Activated T-helper 9 cell treated with anti-CD3 and anti-CD28 coated beads, Interleukin-2, amount 50 U/mL, for 16 hours (primary cell): ENCODE results near the gene INSC.

Experiments
- DNase-seq: peaks from one replicate; pipeline ENCODE4 v3.0.0-alpha.2; 2020; ENCODE audit warnings: low read depth

The INSC gene

DNA sequence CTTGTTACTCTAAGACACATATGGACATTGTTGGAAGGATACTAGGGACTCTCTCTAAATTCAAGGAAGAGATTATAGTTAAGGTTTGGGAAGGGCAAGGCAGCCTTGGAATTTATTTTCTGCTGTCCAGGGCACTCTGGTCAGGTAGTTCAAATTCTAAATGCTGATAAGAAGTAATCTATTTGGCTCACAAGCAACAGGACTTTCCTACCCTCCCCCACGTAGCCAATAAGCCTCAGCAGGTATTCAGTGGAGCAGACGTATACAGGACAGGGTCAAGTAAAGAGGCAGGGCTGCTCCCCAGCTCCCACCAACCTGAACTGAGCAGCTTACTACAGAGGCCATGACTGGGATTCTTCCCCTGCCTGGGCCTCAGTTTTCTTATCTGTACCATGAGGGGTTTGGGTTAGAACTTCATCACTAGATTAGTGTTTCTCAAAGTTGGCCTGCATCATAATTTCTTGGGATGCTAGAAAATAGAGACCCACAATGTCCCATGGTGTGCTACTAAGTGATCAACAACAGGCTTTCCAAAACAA is 6.1 kb upstream of the INSC start:
- no peak for DNase-seq

DNA sequence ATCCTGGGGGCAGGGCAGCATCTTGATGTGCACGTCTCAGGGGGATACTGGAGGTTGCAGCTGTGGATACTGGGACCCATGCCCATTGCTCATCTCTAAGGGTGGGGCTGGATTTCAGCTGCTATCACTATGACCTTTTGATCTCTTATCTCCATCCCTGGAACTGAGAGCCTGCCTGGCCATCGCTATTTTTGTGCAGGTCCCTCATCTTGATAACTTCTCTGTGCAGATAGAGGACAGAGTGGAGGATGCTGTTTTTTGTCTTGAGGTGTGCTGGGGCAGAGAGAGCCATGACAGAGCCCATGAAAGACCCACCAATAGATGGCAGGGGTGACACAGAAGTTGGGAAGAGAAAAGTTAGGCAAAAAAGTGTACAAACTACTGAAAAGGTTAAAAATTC is 5.1 kb upstream of the INSC start:
- DNase-seq, result no peak

DNA sequence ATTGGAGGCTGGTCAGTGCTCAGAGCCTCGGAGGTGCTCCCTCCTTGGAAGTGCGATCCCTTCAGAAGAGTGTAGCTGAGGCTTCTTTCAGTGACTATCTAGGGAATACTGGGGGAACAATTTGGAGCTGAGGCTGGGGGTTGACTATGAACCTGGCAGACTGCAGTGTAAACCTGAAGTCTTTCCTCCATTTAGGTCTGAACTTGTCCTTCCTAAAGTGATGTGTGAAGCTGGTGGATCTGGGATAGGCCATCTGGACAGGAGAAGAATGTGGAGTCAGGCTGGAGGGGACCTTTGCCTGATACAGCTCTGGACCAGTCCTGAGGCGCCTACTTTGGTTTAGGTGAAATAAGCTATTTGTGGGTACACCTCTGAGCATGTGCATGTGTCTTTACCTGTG is 3.5 kb upstream of the INSC start:
- DNase-seq, result no peak

- no peak for DNase-seq
Measured at GRCh38 chr11:15112131-15112541, 2.6 kb upstream of the INSC start.

DNA sequence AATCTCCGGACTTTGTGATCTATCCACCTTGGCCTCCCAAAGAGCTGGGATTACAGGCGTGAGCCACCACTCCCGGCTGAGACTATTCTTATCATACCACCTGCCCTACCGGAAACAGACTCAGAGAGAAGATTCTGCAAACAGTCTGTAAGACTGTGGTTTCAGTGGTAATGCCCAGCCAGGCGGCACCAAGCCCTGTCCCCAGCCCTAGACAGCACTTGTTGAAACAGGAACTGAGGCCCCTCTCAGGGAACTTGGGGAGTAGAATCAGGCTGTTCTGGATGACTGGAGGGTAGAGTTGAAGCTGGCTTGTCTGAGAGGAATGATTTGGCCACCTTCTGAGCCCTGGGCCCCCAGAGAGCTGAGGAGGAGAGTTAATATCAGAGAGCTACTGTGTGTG is 1.3 kb upstream of the INSC start:
- no peak for DNase-seq

DNA sequence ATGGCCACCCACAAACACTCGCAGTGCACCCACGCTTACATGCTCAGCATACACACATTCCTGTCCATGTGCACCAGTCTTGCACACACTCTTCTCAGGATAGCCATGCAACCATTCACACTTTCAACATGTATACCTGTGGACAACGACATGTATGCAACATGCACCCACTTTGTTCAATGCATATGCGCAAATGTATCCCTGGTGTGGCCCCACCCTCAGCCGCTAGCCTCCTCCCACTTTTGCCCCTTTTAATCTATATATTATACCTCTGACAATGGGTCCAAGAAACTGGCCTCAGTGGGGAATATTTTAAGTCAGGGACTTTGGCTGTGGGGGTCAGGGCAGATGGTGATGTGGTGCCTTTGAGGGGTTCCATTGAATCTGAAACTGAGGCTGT is 963 bp downstream of the INSC start:
- no peak for DNase-seq

GRCh38 chr11:15117751-15118150 is 3.0 kb downstream of the INSC start:
- no peak for DNase-seq

DNA sequence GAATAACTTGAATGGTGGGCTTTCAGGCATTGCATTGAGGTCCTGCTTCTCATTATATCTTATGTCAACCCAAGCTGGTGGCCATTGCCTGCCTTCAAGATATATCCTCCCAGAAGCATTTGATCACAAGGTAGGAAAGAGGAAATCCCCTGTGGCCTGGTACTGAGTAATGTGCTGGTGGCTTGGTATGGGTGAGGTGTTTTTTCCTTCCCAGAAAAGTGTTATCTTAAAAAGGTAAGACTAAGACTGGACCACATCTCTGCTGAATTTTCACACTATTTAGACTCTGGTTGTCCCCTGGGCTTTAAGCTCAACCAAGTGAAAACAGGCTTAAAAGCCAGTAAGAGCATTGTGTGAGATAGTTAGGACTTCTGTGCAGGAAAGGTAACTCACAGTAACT is 3.7 kb downstream of the INSC start:
- no peak for DNase-seq

- no peak for DNase-seq
Measured at GRCh38 chr11:15119352-15119751, 4.6 kb downstream of the INSC start.

DNA sequence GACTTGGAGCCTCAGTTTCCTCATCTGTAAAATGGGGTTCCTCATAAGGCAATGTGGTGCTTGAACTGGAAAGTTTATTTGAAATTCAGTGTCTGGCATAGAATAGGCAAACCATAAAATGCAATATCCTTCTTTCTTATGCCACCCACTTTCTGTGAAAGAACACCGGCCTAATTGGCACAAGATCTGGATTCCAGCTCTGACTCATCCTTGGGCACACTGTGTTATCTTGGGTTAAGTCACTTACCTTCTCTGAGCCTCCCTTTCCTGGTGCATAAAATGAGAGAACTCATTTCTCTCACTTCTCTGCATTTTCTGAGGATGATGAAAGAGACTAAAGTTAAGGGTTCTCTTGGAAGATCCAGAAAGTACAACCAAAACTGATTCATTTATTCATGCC is 5.1 kb downstream of the INSC start:
- DNase-seq, result no peak

DNA sequence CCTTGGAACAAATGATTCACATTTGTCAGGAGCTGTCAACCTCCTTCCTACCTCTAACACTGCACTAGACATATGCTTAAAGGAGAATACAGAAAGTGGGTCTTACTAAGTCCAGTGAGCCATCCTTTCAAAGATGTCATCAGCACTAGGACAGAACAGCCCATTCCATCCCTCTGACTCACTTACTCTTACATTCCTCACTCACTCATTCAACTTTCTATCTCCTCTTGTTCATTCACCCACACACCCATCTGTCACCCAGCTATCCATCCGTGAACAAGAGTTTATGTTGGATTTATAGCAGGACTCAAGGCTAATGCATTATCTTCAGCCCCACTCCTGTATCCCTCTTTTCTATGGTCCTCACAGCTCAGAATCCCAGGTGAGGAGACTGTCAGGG is 9.1 kb downstream of the INSC start:
- no peak for DNase-seq

DNA sequence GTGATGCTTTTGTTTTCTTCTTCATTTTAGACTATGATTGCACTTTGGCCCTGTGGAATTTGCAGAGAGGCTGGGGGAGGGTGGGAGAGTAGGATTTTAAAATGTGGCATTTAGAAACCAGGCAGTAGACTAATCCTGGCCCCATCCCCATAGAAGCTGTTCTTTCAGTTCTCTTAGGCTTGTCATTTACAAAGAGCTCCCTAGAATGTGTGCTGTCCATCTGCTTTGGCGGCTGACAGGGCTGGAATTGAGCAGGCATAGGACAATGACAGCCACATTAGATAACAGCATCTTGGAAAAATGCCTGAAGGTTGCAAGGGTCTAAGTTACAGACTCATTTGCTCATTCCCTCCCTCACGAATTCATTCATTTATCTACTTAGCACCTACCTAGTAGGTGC is 9.8 kb downstream of the INSC start:
- no peak for DNase-seq

- DNase-seq, result no peak
Measured at GRCh38 chr11:15127341-15127740, 12.6 kb downstream of the INSC start.

GRCh38 chr11:15128621-15129020 is 13.9 kb downstream of the INSC start:
- no peak for DNase-seq

DNA sequence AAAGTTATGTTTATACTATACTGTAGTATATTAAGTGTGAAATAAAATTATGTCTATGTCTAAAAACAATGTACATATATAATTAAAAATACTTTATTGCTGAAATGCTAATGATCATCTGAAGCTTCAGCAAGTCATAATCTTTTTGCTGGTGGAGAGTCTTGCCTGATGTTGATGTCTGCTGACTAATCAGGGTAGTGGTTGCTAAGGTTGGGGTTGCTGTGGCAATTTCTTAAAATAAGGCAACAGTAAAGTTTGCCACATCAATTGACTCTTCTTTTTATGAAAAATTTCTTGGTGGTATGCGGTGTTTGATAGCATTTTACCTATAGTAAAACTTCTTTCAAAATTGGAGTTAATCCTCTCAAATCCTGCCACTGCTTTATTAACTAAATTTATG is 21.4 kb downstream of the INSC start:
- no peak for DNase-seq

GRCh38 chr11:15139096-15139770 is 24.5 kb downstream of the INSC start:
- no peak for DNase-seq

DNA sequence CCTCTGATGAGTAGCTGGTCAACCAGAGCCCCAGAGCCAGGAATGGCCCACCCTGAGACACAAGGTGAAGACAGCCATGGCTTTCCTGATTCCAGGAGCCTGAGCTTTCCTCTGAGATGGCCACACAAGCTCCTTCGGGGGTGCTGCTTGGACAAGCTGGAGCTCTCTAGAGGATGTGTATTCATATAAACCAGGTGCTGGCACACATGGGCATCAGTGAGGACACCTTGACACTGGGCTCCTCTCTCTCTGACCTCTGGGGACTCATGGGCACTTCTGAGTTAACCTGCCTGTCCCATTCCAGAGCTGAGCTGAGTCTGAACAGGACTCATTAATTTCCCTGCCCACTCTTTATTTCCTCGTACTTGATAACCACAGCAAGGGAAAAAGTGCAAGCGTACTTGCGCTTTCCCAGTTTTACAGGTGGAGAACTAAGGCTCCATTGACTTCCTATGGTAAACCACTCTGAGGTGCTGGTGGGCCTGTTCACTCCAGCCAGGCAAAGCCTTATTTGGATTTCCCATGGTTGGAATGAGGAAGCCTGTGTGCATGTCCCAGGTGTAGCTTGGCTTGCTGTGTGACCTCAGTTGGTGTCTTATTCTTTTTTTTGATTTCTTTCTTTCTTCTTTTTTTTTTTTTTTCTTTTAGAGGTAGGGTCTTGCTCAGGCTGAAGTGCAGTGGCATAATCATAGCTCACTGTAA is 25.4 kb downstream of the INSC start:
- no peak for DNase-seq

- DNase-seq, result no peak
Measured at GRCh38 chr11:15141381-15141780, 26.7 kb downstream of the INSC start.

DNA sequence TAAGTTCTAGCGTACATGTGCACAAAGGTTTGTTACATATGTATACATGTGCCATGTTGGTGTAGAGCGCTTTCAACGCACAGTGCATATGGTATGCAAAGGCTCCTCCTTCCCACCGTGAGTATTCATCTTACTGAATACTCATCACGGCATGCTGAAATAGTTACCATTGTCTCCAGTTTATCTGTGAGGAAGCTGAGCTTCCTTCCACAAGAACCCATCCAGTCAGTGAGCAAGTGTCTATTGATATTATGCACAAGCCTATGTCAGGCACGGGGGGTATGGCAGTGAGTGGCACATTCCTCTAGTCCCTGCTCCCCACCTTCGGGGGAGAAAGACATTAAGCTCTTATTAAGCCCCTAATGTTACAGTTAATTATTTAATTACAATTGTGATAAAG is 28.1 kb downstream of the INSC start:
- DNase-seq, result no peak

GRCh38 chr11:15143855-15144254 is 29.1 kb downstream of the INSC start:
- no peak for DNase-seq

GRCh38 chr11:15144347-15144746 is 29.6 kb downstream of the INSC start:
- DNase-seq, result no peak

DNA sequence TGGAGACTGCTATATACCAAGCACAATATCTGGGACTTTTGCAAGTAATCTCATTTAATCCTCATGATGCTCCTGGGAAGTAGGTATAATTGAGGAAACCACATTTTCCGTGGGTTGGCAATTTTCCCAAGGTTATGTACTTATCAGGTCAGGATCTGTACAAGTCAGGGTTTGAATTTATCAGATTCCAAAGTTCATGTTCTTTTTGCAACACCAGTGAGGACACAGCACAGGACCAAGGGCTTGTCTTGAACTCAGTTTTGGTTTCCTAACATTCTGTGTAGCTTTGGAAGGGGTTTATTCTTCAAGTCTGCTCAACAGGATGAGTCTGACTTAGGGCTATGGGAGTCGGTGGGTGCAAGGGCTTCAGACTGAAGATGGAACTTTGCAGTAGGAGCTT is 30.4 kb downstream of the INSC start:
- DNase-seq, result no peak

- no peak for DNase-seq
Measured at GRCh38 chr11:15145615-15146014, 30.9 kb downstream of the INSC start.
